HG02852 (cell line): ENCODE results near the gene IGF2R.

Experiments
- ATAC-seq: cut with Tn5 transposase; IDR thresholded peaks from one replicate; pipeline ENCODE4 v1.9.1; 2021; ENCODE audit warnings: mild to moderate bottlenecking, moderate library complexity; ENCODE audit not compliant: unreplicated experiment

IGF2R gene

DNA sequence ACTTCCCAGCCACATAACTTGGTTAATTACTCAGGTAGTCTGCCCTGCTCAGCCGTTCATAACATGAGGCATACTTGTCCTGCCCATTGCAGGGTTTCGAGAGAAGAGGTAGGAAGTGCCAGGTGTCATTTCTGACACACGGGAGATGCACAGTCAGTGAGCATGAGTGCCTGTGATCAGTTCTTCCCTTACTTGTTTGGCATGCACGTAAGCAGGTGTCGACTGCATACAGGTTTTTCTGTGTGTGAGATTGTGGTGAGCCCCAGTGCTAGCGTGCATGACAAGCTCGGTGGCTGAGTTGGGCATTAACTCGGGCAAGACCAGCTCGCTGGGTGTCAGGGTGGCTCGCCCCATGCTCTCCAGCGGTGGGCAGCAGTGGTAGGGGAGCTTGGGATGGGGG is 101.5 kb downstream of the IGF2R start:
- no peak for ATAC-seq

DNA sequence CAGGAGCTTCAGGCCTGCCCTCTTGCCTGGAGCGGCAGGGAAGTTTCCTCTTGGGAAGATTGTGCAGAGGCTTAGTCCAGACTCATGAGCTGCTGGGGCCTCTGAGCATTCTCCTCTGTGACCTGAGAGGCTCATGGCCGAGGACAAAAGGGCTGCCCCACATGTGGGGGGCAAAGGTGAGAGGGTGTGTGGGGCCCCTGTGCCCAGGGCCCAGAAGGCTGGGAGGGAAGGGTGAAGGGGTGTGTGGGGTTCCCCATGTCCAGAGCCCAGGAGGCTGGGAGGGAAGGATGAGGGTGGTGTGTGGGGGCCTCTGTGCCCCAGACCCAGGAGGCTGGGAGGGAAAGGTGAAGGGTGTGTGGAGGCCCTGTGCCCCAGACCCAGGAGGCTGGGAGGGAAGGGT is 101.9 kb downstream of the IGF2R start:
- ATAC-seq: no peak

DNA sequence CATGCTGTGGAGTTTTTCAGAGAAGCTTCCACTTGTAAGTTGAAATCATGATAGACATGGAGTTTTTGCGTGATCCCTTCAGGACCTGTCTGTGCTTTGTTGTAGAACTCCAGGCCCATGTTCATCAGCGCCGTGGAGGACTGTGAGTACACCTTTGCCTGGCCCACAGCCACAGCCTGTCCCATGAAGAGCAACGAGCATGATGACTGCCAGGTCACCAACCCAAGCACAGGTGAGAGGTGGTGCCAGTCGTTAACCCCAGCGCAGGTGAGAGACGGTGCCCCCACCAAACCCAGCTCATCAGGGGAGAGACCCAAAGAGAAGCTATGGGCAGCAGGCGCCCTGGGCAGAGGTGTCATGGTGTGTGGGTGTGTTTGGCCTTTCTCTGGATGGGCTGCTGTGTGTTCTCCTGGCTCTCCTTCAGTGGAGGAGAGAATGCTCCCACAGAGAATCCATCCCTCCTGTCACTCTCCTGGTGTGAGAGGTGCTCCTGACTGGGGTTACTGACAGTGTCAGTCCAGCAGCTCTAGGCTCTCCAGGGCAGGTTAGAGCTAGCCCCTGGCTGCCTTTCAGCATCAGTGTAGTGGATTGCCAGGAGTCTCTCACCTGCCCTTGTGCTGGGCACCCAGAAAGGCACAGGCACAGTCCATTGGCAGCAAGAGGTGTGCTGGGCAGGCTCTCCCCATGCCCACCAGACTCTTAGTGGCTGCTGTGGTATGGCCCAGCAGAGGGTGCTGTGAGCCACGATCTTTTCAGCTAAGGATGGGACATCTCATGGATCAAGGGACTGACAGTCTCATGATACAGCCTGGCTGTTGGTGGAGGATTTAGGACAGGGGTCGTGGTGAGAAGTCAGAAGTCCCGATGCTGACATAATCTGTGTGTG is 103.2 kb downstream of the IGF2R start:
- no peak for ATAC-seq

DNA sequence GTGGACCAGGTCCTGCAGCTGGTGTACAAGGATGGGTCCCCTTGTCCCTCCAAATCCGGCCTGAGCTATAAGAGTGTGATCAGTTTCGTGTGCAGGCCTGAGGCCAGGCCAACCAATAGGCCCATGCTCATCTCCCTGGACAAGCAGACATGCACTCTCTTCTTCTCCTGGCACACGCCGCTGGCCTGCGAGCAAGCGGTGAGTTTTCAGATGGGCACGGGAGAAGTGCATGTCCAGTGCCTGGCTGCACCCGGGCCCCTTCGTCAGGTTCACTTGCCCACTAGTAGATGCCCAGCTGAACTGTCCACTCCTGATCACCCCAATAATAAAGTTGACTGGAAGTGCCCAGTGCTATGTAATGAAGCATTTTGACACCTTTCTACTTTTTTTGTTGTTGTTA is 104.4 kb downstream of the IGF2R start:
- ATAC-seq: no peak

DNA sequence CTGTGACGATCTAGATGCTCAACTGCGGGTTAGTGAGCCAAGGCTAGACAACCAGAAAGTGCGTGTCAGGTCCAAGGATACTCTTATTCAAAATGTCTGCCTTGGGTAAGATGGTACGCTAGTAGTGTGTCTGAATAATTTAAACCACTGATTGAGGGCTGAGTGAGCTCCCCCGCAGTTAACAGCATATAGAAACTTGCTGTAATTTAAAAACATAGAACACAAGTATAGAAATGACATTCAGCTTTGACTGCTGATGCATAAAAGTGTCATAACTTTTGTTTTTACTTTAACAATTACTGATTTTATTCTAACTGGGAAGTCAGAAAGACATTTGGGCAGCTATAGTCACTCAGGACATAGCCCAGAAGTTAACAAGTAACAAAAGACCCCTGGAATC is 107.1 kb downstream of the IGF2R start:
- peak; percentile 83 for ATAC-seq

DNA sequence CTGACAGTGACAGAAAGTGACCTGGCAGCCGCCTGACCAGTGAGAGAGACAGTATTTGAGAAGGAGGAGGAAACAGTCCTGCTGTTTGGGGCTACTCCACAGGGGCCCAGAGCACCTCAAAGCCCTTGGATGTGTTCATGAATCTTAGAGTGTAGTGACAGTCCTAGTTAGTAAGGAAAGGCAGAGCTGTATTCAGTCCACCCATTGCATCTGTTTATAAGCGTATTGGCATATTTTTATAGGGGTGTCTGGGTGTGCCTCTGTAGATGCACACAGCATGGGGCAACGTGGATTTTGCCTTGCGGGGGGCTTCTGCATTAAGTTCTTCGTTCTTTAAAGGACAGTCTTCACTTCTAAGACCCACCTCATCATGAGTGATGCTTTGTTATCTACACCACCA is 108.1 kb downstream of the IGF2R start:
- ATAC-seq: no peak

DNA sequence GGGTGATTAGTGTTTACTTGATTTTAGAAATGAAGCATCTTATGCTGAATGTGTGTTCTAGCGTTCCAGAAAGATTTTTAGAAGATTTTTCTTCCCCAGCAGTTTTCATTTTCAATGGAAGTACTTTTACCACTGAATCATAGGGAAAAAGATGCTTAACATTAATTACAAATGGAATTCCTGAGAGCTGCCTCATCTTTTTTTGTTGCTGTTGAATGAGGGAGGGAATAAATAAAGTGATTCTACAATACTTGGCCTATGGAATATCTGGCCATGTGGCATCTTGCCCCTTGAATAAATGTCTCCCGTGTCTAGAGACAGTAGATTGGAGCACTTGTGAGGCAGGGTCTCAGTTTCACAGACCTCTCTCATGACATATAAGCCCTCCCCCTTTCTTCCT is 108.6 kb downstream of the IGF2R start:
- ATAC-seq: no peak

DNA sequence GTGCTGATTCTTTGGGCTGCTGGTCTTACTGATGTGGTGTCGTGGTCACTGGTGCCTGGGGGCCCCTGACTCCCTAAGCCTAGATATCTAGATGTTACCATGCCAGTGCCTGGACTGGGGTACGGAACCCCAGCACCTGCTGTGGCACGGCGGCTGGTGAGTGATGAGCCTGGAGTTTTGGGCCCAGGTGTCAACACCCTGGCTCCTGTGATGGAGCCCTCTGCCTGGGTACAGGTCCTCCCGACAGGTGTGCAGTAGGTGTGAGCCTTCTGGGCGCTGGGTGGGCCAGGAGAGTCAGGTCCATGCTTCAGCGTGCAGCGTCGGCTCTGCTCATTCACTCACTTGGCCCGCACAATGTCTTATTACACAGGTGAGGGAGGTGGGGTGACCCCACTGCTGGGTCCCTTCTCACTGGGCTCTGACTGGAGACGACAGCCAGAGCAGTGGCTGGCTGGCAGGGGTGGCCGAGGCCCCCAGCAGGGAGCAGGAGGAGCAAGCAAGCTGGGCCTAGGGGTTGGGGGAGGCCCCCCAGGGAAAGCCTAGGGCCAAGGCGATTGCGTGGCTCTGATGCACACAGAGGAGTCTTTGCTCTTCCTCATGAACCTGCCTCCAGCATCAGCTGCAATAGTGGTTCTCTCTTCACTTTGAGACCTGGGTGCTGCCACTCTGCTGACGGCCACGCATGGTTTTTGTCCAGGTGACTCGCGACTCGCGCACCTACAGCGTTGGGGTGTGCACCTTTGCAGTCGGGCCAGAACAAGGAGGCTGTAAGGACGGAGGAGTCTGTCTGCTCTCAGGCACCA is 110.2 kb downstream of the IGF2R start:
- ATAC-seq: no peak

DNA sequence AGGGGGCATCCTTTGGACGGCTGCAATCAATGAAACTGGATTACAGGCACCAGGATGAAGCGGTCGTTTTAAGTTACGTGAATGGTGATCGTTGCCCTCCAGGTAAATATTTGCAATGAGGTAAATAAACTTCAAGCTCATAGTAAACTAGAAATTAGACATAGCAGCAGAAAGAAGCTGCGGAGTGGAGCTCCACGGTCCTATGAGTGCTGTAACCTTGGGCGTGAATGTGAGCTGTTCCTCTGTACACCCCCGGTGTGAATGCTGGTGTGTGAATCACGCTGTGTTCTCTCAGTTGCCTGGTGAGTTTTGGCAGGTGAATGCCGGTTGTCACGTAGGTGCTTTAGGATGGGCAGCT is 110.8 kb downstream of the IGF2R start:
- ATAC-seq: no peak

DNA sequence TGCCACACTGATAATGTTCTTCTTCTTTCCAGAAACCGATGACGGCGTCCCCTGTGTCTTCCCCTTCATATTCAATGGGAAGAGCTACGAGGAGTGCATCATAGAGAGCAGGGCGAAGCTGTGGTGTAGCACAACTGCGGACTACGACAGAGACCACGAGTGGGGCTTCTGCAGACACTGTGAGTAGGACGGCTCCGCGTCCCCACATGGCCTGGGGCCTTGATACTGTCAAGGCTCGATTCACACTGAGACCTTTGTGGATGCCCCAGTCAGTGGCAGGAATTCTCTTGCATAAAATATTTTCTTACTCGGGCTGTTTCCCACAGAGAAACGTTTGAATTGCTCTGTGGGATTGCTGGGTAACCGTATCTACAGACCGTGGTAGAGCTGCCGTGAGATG is 111.2 kb downstream of the IGF2R start:
- ATAC-seq: no peak

DNA sequence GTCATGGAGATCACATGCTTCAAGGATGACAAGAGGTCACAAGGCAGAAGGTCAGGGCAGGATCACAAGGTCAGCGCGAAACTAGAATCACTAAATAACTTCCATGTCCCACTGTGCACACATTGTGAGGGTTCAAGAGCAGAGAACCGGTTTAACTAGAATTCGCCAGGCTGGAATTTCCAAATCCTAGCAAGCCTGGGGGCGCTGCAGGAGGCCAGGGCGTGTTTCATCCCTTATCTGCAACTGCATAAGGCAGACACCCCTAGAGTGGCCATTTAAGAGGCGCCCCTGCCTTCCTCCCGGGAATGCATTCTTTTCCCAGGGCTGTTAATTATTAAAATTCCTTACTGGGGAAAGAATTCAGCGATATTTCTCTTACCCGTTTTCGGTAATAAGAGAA is 112.5 kb downstream of the IGF2R start:
- no peak for ATAC-seq

DNA sequence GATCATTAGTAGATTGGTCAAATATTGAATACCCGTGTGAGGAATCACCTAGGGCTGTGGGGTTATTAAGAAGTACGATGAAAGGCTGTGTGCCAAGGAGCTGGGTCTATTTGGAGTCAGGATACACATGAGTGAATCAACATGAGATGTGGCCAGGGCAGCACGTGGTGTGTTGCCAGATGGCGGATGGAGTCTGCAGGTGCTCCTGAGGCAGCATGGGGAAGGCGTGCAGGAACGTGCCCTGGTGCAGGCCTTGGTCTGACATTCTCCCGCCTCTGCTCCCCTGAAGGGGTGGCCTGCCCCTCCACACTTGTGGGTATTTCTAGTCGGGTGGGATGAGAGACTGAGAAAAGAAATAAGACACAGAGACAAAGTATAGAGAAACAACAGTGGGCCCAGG is 113.7 kb downstream of the IGF2R start:
- ATAC-seq: no peak

DNA sequence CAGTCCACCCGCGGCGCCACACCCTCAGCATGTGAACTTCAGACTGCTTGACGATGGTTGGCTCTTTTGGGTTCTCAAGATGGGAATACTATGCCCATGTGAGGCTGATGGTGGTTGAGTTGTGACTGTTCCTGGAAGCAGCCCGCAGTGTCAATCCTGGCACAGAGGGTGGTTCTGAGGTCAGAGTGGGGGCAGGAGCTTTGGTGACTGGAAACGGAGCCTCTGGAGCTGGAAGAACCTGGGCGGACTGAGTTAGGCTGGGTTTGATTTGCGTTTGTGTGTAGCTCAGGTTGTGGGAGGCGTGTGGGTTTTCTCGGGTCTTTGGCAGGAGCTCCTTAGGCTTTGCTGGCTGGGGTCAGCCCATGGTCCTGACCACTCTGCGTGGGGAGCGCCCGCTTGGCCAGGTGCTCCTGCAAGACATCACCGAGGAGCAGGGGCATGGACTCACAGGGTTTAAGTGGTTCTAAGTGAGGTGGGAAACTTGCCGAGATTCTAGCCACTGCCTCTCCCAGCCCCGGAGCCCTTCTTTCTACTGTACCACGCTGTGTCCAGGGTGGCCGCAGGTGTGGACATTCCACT is 115.4 kb downstream of the IGF2R start:
- ATAC-seq: no peak

DNA sequence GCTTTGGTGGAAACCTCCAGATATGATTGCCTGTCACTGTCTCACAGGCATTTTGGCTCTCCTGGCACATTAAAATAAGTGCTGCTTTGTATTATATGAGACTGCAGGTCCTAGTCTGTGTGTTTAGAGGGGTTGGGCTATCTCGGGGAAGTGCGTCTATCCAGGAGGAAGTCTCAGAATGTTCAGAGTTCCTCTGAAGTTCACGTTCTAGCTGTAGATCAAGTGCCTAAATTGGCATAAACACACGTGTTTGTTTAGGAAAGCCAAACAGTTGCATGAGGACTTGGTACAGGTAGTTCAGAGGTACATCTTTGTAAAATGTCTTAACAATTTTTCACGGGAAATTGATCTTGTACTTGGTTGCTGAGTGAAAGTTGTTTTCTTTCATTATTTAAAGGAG is 116.3 kb downstream of the IGF2R start:
- no peak for ATAC-seq

DNA sequence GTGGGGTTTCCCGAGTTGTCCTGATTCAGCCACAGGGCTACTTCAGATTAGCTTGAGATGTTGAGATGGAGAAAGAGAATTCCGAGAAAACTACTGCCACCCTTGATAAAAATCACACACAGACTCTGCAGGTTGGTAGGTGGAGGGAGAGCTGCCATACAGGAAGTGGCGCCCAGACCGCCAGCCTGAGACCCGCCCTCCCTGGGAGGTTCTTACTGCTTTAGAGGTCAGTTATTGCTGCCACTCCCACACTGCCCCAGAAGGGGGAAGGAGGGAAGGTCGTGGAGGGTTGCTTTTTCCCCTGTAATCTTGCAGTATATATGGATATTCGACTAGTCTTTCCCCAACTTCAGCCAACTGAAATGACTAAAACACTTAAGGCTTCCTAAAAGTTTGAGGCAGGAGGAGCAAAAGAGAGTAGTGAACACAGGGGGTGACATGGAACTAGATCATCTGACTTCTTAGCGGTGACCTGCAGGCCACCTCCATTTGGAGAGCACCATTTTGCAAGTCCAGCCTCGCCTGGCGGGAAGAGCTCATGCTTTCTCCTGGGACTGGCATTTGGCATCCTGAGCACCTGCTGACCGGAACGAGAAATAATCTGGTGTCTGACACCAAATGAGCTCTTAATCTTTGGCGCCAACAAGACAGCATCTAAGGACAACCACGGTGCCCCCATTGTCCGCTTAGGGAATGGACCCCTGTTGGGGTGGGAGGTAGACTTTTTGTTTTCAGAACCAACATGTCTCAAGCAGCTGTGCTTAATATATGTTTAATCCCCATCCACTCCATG is 117.0 kb downstream of the IGF2R start:
- no peak for ATAC-seq

DNA sequence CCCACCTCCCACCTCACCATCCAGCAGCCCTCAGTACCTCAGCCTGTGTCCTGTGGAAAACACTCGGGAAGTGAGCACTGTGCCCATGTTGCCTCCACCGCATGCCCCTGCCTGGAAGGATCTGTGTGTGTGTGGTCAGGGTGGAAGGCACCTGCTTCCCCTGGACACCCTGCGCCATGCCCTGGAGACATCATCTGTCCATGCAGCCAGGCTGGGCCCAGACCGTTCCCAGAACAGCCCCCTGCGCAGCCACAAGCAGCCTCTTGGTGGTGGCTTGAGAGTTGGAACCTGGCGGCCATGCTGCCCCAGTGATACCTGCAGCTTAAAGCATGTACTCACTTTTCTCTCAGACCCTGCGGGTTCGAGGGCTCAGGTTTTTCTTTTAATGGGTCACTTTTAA is 117.9 kb downstream of the IGF2R start:
- no peak for ATAC-seq

DNA sequence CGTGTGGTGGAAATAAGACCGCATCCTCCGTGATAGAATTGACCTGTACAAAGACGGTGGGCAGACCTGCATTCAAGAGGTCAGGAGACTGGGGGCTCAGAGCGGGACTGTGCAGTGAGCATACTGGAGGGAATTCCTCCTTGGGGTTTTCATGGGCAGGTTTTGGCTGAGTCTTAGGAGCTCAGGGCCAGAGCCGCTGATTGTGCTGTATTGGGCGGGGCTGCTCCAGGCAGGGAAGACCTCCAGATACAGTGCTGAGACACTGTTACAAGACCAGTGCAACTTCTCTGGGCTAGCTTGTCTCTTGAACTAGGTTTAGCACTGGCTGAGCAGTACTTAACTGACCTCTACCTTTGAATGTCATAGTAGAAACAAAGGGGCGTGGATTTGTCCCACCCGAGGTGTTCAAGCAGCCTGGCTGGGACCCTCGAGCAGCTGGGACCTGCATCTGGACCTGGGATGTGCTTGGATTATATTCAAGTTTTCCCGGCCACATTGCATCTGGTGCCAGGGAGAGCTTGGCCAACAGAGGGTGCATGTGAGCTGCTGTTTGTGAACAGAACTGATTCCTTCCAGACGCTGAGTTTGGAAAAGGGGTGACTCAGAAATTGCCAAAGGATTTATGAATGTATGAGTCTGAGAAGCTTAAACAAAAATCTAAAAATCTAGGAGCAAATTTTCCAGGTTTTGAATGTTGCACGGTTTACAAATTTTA is 119.3 kb downstream of the IGF2R start:
- ATAC-seq: no peak

DNA sequence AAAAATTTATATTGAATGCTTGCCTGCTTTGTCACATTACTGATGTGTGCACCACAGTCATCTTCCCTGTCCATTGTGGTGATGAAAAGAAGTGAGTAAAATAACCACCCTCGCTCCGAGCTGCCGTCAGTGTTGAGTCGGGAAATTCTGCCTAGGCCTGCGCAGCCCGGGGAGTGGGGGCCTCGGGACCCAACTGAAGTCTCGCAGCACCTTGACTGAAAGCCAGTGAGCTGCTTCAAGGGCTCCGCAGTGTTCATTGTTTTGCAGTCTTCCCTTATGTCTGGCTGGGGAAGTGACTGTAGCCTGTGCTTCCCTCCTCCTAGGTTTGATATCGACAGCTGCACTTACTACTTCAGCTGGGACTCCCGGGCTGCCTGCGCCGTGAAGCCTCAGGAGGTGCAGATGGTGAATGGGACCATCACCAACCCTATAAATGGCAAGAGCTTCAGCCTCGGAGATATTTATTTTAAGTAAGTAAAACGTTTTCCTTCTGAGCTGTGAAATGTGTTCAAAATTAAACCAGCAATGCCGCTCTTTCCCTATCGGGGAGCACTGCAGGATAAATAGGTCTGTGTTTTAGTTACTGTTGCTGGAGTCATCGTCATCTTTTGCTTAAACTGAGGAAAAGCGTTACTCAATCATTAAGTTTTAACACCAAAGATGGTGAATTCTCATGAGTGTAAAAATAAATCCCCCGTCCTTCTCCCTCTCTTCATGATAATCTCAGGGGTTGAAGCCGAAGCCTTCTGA is 120.1 kb downstream of the IGF2R start:
- ATAC-seq: no peak

DNA sequence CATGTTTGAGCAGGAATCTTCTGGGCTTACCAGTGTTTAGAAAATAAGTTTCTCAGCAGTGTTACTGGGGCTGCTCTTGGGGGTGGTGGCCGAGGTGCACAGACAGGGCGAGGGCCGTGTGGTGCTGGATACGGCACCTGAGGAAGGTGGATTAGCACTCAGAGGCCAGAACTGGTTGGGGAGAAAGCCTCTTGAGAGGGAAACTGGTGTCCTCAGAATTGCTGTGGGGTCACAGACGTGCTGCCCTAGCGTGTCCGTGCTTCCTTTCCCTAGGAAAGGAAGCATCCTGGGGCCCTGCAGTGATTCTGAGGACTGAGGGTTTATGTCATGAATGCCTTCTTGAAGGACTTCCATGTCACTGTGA is 120.6 kb downstream of the IGF2R start:
- no peak for ATAC-seq
